ENCODE data around the gene PTTG2.

DNA sequence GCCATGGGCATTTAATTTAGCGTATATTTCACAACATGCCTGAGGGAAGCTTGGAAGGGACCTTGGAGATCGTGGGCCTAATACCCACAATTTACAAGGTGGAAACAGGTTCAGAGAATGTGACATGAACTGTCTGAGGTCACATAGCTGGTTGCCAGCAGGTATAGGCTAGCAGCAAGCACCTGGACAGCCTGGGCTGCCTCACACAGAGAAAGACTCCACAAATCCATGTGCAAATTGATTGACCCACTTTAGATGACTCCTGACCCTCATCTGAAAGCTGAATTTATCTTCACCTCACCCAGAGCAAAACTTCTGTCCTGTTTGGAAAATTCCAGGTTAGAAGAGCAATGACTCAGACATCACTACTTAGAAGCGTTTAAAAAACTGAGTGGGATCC is 5.8 kb downstream of the PTTG2 start:
- TF ChIP-seq POLR2A (IDR thresholded peaks at IDR 0.05), result no peak
- TF ChIP-seq, protein P1, sequence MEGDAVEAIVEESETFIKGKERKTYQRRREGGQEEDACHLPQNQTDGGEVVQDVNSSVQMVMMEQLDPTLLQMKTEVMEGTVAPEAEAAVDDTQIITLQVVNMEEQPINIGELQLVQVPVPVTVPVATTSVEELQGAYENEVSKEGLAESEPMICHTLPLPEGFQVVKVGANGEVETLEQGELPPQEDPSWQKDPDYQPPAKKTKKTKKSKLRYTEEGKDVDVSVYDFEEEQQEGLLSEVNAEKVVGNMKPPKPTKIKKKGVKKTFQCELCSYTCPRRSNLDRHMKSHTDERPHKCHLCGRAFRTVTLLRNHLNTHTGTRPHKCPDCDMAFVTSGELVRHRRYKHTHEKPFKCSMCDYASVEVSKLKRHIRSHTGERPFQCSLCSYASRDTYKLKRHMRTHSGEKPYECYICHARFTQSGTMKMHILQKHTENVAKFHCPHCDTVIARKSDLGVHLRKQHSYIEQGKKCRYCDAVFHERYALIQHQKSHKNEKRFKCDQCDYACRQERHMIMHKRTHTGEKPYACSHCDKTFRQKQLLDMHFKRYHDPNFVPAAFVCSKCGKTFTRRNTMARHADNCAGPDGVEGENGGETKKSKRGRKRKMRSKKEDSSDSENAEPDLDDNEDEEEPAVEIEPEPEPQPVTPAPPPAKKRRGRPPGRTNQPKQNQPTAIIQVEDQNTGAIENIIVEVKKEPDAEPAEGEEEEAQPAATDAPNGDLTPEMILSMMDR (IDR thresholded peaks at IDR 0.05), result no peak

Measured in thyroid gland (tissue), 4 donors.